Fibroblast of lung (primary cell): ENCODE data around the gene NEUROD2. TPM values are rescaled to one million over a fixed set of nuclear protein-coding genes. Genes with fewer than 3 reads are reported as not detected.

ENCODE experiments used
- DNase-seq, 2 donors: peaks; one replicate each; pipeline versions ENCODE4 v3.0.0 to v3.0.0-alpha.2; 2010; ENCODE audit warnings: low read depth in 2 of 2
- H2AFZ ChIP-seq: 2 replicates; pipeline ENCODE4 v1.5.1; 2012; ENCODE audit warnings: low read length, control low read depth, inconsistent platforms
- H3K27ac ChIP-seq: 2 replicates; pipeline ENCODE4 v1.5.1; 2011; ENCODE audit warnings: low read length, control low read depth; ENCODE audit not compliant: insufficient read depth
- H3K27me3 ChIP-seq: 2 replicates; pipeline ENCODE4 v1.5.1; 2011; ENCODE audit warnings: mild to moderate bottlenecking, low read length; ENCODE audit not compliant: control insufficient read depth, insufficient read depth
- H3K36me3 ChIP-seq: 2 replicates; pipeline ENCODE4 v1.5.1; 2011; ENCODE audit warnings: low read length; ENCODE audit not compliant: control insufficient read depth, insufficient read depth
- H3K4me1 ChIP-seq: 2 replicates; pipeline ENCODE4 v1.5.1; 2011; ENCODE audit warnings: low read length; ENCODE audit not compliant: control insufficient read depth, insufficient read depth; ENCODE audit errors: extremely low read depth
- H3K4me2 ChIP-seq: 2 replicates; pipeline ENCODE4 v1.5.1; 2011; ENCODE audit warnings: low read length, control low read depth; ENCODE audit not compliant: insufficient read depth; ENCODE audit errors: extremely low read depth
- H3K4me3 ChIP-seq, 4 experiments: fragments of 200-600 bp in 1 of 4; sonication (generic) in 1 of 4; replicated peaks in 1 of 4; 2 replicates each; pipeline ENCODE4 v1.5.1; 2011 to 2016; ENCODE audit warnings: low read length in 4 of 4, low read depth in 3 of 4, mild to moderate bottlenecking in 3 of 4, control low read depth in 2 of 4, inconsistent platforms in 1 of 4, mixed read lengths in 1 of 4; ENCODE audit not compliant: insufficient read depth in 1 of 4; ENCODE audit errors: control extremely low read depth in 1 of 4
- H3K79me2 ChIP-seq: 2 replicates; pipeline ENCODE4 v1.5.1; 2012; ENCODE audit warnings: mild to moderate bottlenecking, low read length, inconsistent platforms; ENCODE audit not compliant: control insufficient read depth, insufficient read depth
- H3K9ac ChIP-seq: 2 replicates; pipeline ENCODE4 v1.5.1; 2011; ENCODE audit warnings: mild to moderate bottlenecking, low read length, control low read depth; ENCODE audit not compliant: insufficient read depth
- H3K9me3 ChIP-seq: 2 replicates; pipeline ENCODE4 v1.5.1; 2012; ENCODE audit warnings: low read depth, low read length; ENCODE audit not compliant: control insufficient read depth, insufficient read depth
- H4K20me1 ChIP-seq: 2 replicates; pipeline ENCODE4 v1.5.1; 2011; ENCODE audit warnings: low read length; ENCODE audit not compliant: control insufficient read depth, insufficient read depth; ENCODE audit errors: extremely low read depth
- CTCF ChIP-seq, 2 donors: IDR thresholded peaks in 1 of 2; conservative IDR thresholded peaks in 1 of 2; 1 replicate in 1 of 2; 2 replicates in 1 of 2; pipeline ENCODE4 v1.5.1; 2011 to 2012; ENCODE audit warnings: low read length in 2 of 2, control low read depth in 1 of 2, inconsistent platforms in 1 of 2, low read depth in 1 of 2, mild to moderate bottlenecking in 1 of 2
- EZH2 ChIP-seq: IDR thresholded peaks from 2 replicates; pipeline ENCODE4 v1.5.1; 2012; ENCODE audit warnings: low read length, control low read depth, mild to moderate bottlenecking; ENCODE audit errors: missing control alignments
- polyA plus RNA-seq, 2 donors: library from polyadenylated mRNA; depleted of rRNA in 1 of 2; stranded (reverse) in 1 of 2; unstranded in 1 of 2; fragments of >200 nt; gene quantifications; 2 replicates each; pipeline ENCODE4 v1.2.1, GENCODE V29; 2011 to 2012; ENCODE audit warnings: missing spikeins in 1 of 2
- total RNA-seq: library from RNA; depleted of rRNA; stranded (reverse); fragments of >200 nt; gene quantifications from 2 replicates; pipeline ENCODE4 v1.2.1, GENCODE V29; 2014

NEUROD2 gene
- total and polyA plus RNA-seq, 2 donors (not counting 1 experiment from before 2014, with no cell fraction given): not detected

- H4K20me1 ChIP-seq: no peaks in the 10 kb centered on the region
- H3K36me3 ChIP-seq: no peaks in the 10 kb centered on the region
- H3K4me1 ChIP-seq: no peaks in the 10 kb centered on the region
- no peak overlapping the region for H3K9ac ChIP-seq
- no peak overlapping the region for H3K4me3 ChIP-seq
- no peaks in the 10 kb centered on the region for H3K79me2 ChIP-seq
- no peak for TF ChIP-seq CTCF (conservative IDR thresholded peaks at IDR 0.05 in 1 of 2, IDR thresholded peaks at IDR 0.05 in 1 of 2; ENCODE audit: low read depth in 1 of 2, low read length in 2 of 2)
- TF ChIP-seq EZH2: peak; percentile 89
- no peak overlapping the region for H3K4me2 ChIP-seq
- H3K27me3 ChIP-seq: peaks cover 86% of the 10 kb centered on the region
- no peaks in the 10 kb centered on the region for H3K9me3 ChIP-seq
- no peak overlapping the region for H3K27ac ChIP-seq
- no peak overlapping the region for H2AFZ ChIP-seq
- DNase-seq: no peak
Measured at GRCh38 chr17:39603304-39604016, 4.3 kb downstream of the NEUROD2 start.

DNA sequence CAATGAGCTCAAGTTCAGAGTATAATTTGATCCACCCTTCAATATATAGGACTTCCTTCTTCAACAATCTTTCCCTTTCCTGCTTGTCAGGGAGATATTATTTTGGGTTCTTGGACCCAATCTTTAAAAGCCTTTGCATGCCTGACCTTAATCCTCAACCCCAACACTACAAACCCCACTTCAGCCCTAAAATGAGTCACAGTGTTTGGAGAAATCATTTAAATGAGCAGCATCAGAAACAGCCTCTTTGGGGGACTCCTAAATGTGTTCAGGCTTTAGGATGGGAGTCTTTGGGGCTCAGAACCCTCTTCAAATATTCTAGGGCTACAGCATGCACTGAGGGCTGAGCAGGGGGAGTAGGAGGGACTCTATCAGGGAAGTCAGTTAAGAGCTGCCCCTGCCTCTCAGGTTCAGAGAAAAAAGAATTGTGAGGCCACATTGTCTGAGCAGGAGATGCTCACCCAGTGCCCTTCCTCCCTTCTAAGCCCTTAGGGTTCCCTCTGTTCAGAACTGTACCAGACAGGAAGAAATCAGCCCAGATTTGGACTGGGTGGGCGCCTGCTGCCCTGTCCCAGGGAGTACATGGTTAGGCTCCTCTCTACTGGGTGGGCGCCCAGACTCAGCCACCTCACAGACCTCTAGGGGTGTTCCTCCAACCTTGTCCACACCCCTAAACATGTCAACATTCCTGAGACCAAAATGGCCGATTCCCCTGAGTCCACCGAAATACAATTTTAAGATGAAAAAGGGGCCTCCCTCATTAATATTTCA, 5.0 kb downstream of the NEUROD2 start:
- no peak for DNase-seq
- Histone ChIP-seq H3K27me3 (peaks cover 87% of the 10 kb centered on the region), H3K79me2 (no peaks in the 10 kb centered on the region), H3K9me3 (no peaks in the 10 kb centered on the region), H3K36me3 (no peaks in the 10 kb centered on the region), H3K4me1 (no peaks in the 10 kb centered on the region), H4K20me1 (no peaks in the 10 kb centered on the region), H3K27ac (no peak overlapping the region), H2AFZ (no peak overlapping the region), H3K4me3 (no peak overlapping the region), H3K4me2 (no peak overlapping the region), H3K9ac (no peak overlapping the region)
- TF ChIP-seq EZH2: no peak
- TF ChIP-seq CTCF (conservative IDR thresholded peaks at IDR 0.05 in 1 of 2, IDR thresholded peaks at IDR 0.05 in 1 of 2; ENCODE audit: low read depth in 1 of 2, low read length in 2 of 2): no peak

GRCh38 chr17:39601758-39602532, 5.8 kb downstream of the NEUROD2 start:
- H4K20me1 ChIP-seq: no peaks in the 10 kb centered on the region
- DNase-seq: no peak

More at GRCh38 chr17:39601758-39602532, 5.8 kb downstream of the NEUROD2 start:
- no peaks in the 10 kb centered on the region for H3K79me2 ChIP-seq
- H3K9ac ChIP-seq: no peak overlapping the region
- TF ChIP-seq CTCF (conservative IDR thresholded peaks at IDR 0.05 in 1 of 2, IDR thresholded peaks at IDR 0.05 in 1 of 2; ENCODE audit: low read depth in 1 of 2, low read length in 2 of 2) (no peak), EZH2 (peak; percentile 65)
- no peaks in the 10 kb centered on the region for H3K4me1 ChIP-seq
- no peaks in the 10 kb centered on the region for H3K9me3 ChIP-seq
- H3K27ac ChIP-seq: no peak overlapping the region
- H2AFZ ChIP-seq: no peak overlapping the region
- H3K4me3 ChIP-seq: no peak overlapping the region
- H3K36me3 ChIP-seq: no peaks in the 10 kb centered on the region
- H3K4me2 ChIP-seq: no peak overlapping the region
- H3K27me3 ChIP-seq: peaks cover 86% of the 10 kb centered on the region
